PFSK-1 (cell line): ENCODE results near the gene RCC1.
A peak's percentile ranks its signal among the peaks of the same experiment; 100 is the strongest.

Experiments used
- FOXP2 ChIP-seq: optimal IDR thresholded peaks from 2 replicates; pipeline ENCODE3; 2011; ENCODE audit warnings: borderline replicate concordance, control low read depth, inconsistent platforms; ENCODE audit not compliant: insufficient read depth; ENCODE audit errors: extremely low read length, extremely low read depth
- POLR2AphosphoS5 ChIP-seq: IDR thresholded peaks from 2 replicates; pipeline ENCODE4 v1.6.1; 2012; ENCODE audit warnings: low read depth, mild to moderate bottlenecking, control low read depth, low read length, moderate library complexity
- REST ChIP-seq, 2 experiments: IDR thresholded peaks; 2 replicates each; pipeline versions ENCODE4 v1.6.1 to v1.8.0; 2011 to 2012; ENCODE audit warnings: low read depth in 2 of 2, low read length in 2 of 2, control low read depth in 1 of 2, inconsistent platforms in 1 of 2, mild to moderate bottlenecking in 1 of 2, moderate library complexity in 1 of 2; ENCODE audit not compliant: insufficient read depth in 1 of 2
- SIN3A ChIP-seq: IDR thresholded peaks from 2 replicates; pipeline ENCODE4 v1.6.1; 2012; ENCODE audit warnings: mild to moderate bottlenecking, low read length, moderate library complexity, borderline replicate concordance; ENCODE audit not compliant: insufficient read depth
- TAF1 ChIP-seq: IDR thresholded peaks from 2 replicates; pipeline ENCODE4 v1.6.1; 2012; ENCODE audit warnings: low read length, control low read depth, borderline replicate concordance; ENCODE audit not compliant: insufficient read depth

The RCC1 gene

GRCh38 chr1:28540651-28541050, 34.8 kb downstream of the RCC1 start:
- TF ChIP-seq POLR2AphosphoS5, result no peak
- TF ChIP-seq REST (IDR thresholded peaks at IDR 0.05; ENCODE audit: insufficient read depth in 1 of 2, low read depth in 2 of 2, low read length in 2 of 2), result no peak
- no peak for TF ChIP-seq SIN3A

GRCh38 chr1:28545246-28545628, 39.4 kb downstream of the RCC1 start:
- TF ChIP-seq POLR2AphosphoS5 (no peak), FOXP2 (no peak), SIN3A (no peak), TAF1 (no peak), REST (IDR thresholded peaks at IDR 0.05; ENCODE audit: insufficient read depth in 1 of 2, low read depth in 2 of 2, low read length in 2 of 2) (no peak)

GRCh38 chr1:28548318-28548717, 42.5 kb downstream of the RCC1 start:
- TF ChIP-seq SIN3A (no peak), POLR2AphosphoS5 (no peak), REST (IDR thresholded peaks at IDR 0.05; ENCODE audit: insufficient read depth in 1 of 2, low read depth in 2 of 2, low read length in 2 of 2) (no peak), FOXP2 (no peak), TAF1 (no peak)

- no peak for TF ChIP-seq REST (IDR thresholded peaks at IDR 0.05; ENCODE audit: insufficient read depth in 1 of 2, low read depth in 2 of 2, low read length in 2 of 2)
- TF ChIP-seq POLR2AphosphoS5, result no peak
Measured at GRCh38 chr1:28551381-28551780, 45.5 kb downstream of the RCC1 start.

GRCh38 chr1:28552758-28553663, 47.2 kb downstream of the RCC1 start, which contains the start of gene TRNAU1AP:
Gene TRNAU1AP (plus strand): TSS chr1:28553085. CDS start chr1:28553111, 26 bp downstream.
- TF ChIP-seq REST (IDR thresholded peaks at IDR 0.05; ENCODE audit: insufficient read depth in 1 of 2, low read depth in 2 of 2, low read length in 2 of 2) (no peak), FOXP2 (peak; percentile 77), TAF1 (0 out of 2 replicates have a peak, but pooled peaks have one; percentile 66), SIN3A (no peak), POLR2AphosphoS5 (peak; percentile 89)
